NK-92 treated with Interleukin-12 subunit alpha and Interleukin-12 subunit beta, amount 100 ng/mL, for 24 hours (cell line): ENCODE data around the gene ACTMAP.
"Not testable (repeated sequence)": the region's sequence is repeated elsewhere in the genome, so short reads cannot be mapped to it uniquely, and the experiment has no call there.

ENCODE experiments used
- DNase-seq: peaks from one replicate; lab custom pipeline; 2025; lab: John Stamatoyannopoulos, UW

The ACTMAP gene

DNA sequence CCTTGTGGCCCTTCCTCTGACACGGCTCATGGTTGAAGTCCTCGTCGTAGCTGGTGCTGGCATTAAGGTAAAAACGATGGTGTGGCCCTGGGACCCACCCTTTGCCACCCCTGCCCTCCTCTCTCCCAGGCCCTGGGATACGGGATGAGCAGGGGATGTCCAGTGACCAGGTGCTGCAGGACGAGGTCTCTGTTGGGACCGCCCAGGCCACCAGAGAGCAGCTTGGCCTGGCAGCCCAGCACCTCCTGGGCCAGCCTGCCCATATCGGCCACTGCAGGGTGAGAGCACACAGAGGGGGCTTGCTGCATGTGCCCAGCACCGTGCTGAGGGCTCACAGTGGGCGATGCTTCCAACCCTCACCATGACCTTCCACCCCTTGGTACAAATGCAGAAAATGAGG lies 6.4 kb downstream of the ACTMAP start:
- no peak for DNase-seq

GRCh38 chr19:40742886-40743285 lies 7.4 kb downstream of the ACTMAP start:
- no peak for DNase-seq

GRCh38 chr19:40742477-40742876 lies 7.8 kb downstream of the ACTMAP start:
- DNase-seq: no peak

- DNase-seq: no peak
Measured at GRCh38 chr19:40741527-40742390, 8.5 kb downstream of the ACTMAP start.

GRCh38 chr19:40740747-40741146 lies 9.5 kb downstream of the ACTMAP start:
- DNase-seq: no peak

DNA sequence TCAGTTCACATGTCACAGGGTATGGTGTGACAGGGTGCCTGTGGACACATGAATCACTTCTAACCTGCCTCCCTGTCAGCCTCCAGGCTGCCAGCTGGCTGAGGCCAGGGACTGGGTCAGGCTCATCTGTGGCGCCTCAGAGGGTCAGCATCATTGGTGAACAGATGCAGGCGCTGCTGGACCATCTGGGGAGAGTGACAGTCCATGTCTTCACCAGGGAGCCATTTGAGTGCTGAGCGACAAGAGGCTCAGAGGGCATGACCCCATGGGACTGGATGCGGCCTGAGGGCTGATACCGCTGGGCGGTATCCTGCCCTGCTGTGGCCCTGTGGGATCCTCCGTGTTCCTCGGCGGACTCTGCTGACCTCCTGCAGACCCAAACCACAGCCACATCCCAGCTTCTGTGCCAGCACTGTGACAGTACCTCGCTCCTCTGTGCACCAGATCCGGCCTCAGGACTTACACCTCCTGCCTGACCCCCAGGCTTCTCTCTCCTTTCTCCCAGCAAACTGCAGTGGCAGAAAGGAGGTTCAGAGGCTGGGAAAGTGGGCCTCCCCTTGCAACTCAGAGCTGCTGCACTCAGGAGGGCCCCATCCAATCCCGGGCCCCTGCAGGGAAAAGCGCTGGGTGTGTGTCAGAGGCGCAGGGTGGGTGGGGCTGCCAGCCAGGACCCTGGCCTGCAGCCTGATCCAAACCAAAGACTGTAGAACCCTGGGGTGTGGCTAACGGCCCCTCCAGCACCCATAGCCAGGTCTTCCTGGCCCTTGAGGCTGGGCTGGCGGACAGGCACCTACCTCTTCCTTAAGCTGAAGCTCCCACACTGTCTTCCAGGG lies 10.2 kb downstream of the ACTMAP start:
- DNase-seq: no peak

DNA sequence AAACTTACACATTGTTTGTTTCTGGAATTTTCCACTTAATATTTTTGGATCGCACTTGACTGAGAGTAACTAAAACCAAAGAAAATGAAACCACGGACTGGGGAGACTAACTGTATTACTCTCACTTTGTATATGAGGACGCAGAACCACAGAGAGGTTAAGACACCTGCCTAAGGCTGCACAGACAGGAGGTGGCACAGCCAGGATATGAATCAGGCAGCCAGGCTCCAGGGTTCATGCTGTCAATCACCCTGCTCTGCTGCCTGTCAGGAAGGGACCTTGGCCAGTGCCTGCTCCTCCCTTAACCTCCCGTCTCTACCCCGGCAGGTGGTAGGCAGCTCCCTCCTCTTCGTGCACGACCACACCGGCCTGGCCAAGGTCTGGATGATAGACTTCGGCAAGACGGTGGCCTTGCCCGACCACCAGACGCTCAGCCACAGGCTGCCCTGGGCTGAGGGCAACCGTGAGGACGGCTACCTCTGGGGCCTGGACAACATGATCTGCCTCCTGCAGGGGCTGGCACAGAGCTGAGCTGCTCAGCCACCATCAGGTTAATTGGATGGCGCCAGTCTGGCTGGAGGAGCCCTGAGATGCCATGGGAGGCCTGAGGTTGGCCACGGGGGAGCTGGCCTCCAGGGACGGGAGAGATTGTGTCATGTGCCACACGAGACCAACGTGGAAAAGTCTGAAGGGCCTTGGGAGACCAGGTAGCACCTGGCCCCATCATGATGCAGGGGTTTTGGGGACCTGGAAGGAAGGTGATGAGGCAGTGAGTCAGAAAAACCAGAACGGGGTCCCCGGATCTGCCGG lies 11.0 kb downstream of the ACTMAP start:
- no peak for DNase-seq

DNA sequence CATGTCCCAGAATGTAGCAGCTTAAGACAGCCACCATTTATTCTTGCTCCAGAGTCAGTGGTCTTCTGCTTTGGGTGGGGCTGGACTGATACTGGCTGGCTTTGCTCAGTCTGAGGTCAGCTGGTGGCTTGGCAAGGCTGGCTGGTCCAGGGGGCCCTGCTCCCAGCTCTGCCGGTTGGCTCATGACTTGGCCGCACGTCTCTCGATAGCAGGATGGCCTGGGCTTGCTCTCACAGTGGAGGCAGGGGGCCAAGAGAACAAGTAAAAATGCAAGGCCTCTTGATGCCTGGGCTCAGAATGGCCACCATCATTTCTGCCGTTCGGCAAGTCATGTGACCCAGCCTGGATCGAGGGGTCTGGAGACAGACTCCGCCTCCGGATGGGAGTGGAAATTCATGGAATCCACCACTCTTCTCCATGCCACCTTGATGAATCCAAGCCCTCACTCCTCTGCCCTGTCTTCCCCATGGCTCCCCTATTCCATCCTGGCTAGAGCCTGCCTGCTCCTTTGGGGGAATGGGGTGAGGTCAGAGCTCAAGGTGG lies 13.1 kb downstream of the ACTMAP start:
- no peak for DNase-seq

DNA sequence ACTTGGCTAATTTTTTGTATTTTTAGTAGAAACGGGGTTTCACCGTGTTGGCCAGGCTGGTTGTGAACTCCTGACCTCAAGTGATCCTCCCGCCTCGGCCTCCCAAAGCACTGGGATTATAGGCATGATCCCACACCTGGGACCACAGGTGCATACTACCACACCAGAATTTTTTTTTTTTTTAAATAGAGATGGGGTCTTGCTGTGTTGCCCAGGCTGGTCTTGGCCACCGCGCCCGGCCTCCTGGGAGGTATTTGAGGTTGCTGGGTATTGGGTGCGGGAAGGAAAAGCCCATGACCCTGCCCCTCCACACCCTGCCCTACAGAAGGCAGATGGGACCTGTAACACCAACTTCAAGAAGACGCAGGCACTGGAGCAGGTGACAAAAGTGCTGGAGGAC lies 13.6 kb downstream of the ACTMAP start:
- no peak for DNase-seq

- DNase-seq: no peak
Measured at GRCh38 chr19:40735013-40735771, 15.1 kb downstream of the ACTMAP start.

DNA sequence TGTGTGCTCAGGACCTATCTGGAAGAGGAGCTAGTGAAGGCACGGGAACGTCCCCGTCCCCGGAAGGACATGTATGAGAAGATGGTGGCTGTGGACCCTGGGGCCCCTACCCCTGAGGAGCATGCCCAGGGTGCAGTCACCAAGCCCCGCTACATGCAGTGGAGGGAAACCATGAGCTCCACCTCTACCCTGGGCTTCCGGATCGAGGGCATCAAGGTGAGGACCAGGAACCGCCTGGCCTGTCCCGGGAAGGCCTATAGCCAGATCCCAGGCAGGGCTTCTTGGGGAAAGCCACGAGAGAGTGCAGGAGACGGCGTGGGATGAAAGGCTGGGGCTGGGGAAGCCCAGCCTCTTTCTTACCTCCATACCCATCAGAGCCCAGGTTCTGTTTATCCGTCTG lies 17.1 kb downstream of the ACTMAP start:
- no peak for DNase-seq

GRCh38 chr19:40732304-40732703 lies 18.0 kb downstream of the ACTMAP start:
- DNase-seq: not testable (repeated sequence)

- not testable (repeated sequence) for DNase-seq
Measured at GRCh38 chr19:40730065-40730464, 20.2 kb downstream of the ACTMAP start.

DNA sequence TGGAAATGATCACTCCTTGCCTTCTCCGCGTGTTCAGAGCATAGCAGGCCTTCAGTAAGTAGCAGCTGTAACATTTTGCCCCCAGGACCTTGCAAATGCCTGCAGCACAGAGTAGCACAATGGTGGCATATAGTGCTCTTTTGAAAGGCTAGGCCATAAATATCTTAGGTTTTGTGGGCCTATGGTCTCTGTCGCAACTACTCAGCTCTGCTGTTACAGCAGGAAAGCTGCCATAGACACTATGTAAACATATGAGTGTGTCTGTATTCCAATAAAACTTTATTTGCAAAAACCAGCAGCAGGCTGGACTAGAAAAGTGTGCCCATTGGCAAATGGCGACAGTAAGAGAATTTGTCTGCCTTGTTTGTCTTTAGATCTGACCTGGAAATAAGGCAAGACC lies 24.0 kb downstream of the ACTMAP start:
- no peak for DNase-seq

DNA sequence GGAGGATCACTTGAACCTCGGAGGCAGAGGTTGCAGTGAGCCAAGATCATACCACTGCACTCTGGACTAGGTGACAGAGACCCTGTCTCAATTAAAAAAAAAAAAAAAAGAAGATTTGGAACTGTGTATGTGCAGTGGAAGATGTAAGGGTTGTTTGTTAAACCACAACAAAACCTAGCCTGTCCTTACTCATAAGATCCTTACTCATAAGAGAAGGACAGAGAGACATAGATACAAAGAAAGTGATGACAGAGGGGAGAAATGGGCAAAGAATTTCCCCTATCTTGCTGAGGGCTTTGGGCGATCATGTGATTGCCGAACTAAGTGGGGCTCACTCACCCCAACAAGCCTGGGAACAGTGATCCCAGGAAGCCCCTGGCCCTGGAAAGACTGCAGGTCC lies 25.4 kb downstream of the ACTMAP start:
- DNase-seq: no peak

GRCh38 chr19:40724315-40724714 lies 26.0 kb downstream of the ACTMAP start:
- DNase-seq: no peak

GRCh38 chr19:40723661-40724254 lies 26.5 kb downstream of the ACTMAP start:
- DNase-seq: no peak

- no peak for DNase-seq
Measured at GRCh38 chr19:40721936-40722661, 28.2 kb downstream of the ACTMAP start.

DNA sequence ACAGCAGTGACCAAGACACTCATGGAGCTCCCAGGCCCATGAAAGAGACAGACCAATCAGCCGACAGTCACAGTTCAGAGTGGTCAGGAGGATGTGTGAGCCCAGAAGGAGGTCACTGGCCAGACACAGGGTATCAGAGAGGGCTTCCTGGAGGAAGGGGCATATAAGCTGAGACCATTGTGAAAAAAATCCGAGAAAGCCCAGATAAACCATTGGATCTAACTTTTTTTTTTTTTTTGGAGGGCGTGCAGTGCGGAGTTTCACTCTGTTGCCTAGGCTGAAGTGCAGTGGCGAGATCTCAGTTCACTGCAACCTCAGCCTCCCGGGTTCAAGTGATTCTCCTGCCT lies 29.2 kb downstream of the ACTMAP start:
- no peak for DNase-seq

DNA sequence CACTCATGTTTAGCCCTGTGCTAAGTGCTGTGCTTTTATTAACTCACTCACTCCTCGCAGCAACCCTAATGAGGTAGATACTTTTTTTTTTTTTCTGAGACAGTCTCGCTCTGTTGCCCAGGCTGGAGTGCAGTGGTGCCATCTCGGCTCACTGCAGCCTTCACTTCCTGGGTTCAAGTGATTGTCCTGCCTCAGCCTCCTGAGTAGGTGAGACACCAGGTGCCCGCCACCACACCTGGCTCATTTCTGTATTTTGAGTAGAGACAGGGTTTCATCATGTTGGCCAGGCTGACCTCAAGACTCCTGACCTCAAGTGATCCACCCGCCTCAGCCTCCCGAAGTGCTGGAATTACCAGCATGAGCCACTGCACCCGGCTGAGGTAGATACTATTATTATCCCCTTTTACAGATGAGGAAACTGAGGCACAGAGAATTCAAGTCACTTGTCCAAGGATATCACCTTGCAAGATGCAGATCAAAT lies 30.8 kb downstream of the ACTMAP start:
- DNase-seq: no peak
